ENCODE results near the gene CRISP1.
"Not testable (repeated sequence)": the region's sequence is repeated elsewhere in the genome, so short reads cannot be mapped to it uniquely, and the experiment has no call there.

The CRISP1 gene, protein sequence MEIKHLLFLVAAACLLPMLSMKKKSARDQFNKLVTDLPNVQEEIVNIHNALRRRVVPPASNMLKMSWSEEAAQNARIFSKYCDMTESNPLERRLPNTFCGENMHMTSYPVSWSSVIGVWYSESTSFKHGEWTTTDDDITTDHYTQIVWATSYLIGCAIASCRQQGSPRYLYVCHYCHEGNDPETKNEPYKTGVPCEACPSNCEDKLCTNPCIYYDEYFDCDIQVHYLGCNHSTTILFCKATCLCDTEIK

DNA sequence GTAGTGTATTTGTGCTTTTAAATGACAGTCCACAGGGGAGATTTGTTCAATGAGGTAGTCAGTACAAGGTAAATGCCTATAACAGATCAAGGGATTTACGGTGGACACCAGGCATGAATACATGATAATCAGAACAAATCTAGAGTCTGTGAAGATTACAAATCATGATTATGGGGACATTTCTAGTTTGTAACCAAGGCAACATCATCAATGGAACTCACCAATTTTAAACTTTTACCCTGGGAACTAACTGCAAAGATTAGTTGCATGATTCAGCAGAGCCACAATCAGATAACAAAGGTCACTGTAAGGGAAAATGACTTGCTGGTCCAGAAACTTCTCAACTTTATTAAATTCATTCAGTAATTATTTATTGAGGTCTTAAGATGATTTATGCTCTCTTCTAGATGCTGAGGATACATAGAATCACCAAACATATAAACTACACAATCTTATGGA is at the start of gene CRISP1:
TSS of gene CRISP1 (minus strand) at position 51 of the 459 bp plus-strand sequence. CDS start 9,135 bp downstream, outside the sequence.
- DNase-seq (ENCODE audit: low spot score) (no peak), FAIRE-seq (no peak)

DNA sequence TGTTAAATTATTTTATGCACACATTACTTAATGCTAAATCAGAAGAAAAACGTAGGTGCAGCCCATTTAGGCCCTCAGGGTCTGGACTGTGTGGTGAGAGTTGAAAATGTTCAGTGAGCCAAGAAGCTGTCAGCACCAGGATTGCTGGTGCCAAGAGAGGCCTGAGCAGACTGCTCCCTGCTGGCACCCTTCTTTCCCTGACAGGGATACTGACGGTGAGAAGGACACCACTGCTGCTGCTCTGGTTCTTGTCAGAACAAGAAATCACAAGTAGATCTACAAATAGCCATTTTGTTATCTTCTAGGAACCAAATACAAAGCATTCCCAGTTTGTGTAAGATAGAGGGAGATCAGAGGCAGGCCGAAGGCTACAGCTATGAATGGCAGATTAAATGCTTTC is 48.7 kb upstream of the CRISP1 start:
- FAIRE-seq (no peak), DNase-seq (ENCODE audit: low spot score) (no peak)

DNA sequence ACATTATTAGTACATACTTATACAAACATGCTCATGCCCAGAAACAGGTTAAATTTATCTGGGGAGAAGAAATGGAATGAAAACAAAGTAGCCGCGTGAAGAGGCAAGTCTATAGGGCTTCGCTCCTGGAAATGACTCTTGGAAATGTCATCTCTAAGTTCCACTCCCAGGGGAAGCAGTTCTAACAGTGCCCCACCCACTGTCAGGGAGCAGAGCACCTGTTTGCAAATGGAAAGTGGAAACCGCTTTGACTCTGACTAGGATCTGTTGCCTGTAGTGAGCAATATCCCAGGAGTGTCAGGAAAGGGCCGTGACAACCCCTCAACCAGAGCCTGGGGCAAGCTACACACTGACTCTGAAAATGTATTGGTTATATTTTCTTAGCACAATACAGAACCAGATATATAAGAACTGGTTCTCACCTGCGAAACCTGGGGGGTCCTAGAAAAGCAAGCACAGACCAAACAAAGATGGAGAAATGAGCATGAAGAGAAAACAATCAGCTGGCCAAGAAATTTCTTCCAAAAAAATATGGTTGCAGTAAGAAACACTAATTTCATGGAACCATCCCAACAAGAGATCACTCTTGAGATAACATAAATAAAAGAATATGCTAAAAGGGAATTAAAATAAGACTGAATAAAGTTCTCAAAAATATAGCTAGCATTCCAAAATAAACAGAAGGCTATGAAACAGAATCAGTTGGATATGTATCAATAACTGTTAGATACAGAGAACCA is 47.5 kb upstream of the CRISP1 start:
- DNase-seq (ENCODE audit: low spot score) = no peak
- no peak for FAIRE-seq

DNA sequence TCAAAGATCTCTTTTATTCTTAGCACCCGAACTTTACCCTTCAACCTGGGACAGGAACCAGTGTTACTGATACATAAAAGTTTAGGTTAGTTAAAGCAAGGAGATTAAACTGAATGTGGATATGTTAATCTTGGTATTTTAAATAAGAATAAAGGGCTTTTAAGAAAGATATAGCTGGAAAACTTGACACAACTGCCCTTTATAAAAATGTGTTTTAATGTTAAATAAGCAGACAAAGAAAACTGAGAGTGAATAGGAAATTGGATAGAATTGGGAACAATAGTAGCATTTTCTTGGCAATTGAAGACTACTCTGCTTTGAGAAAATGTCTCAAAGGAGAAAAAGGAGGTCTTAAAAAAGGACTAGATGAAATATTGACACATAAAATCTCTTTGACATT is 45.9 kb upstream of the CRISP1 start:
- DNase-seq (ENCODE audit: low spot score) = no peak
- no peak for FAIRE-seq

DNA sequence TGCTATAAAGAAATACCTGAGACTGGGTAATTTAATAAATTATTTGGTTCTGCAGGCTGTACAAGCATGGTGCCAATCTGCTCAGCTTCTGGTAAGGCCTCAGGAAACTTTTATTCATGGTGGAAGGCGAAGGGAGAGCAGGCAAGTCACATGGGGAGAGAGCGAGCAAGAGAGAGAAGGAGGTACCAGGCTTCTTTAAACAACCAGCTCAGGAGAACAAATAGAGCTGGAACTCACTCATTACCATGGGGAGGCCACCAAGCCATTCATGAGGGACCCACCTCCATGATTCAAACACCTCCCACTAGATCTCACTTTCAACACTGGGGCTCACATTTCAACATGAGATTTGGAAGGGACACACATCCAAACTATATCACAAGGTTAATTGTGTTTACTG is 44.9 kb upstream of the CRISP1 start:
- FAIRE-seq (no peak), DNase-seq (ENCODE audit: low spot score) (no peak)

DNA sequence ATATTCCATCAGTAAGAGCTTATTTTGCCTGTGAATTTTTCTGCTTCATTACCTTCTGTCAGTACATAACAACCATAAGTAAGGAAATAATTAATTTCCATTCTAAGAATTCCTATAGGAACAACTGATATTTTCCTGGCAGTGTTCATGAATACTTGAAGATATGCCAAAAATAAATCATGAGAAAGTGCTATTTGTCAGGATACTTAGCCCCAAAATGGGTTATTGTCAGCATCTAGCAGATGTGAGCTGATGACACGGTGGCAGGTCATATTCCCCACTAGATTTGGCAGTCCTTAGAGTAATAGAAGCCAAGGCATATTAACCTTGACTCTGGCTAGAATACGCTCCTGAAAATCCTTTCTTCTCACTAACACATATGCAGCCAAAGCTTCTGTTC is 43.2 kb upstream of the CRISP1 start:
- FAIRE-seq (no peak), DNase-seq (ENCODE audit: low spot score) (no peak)

DNA sequence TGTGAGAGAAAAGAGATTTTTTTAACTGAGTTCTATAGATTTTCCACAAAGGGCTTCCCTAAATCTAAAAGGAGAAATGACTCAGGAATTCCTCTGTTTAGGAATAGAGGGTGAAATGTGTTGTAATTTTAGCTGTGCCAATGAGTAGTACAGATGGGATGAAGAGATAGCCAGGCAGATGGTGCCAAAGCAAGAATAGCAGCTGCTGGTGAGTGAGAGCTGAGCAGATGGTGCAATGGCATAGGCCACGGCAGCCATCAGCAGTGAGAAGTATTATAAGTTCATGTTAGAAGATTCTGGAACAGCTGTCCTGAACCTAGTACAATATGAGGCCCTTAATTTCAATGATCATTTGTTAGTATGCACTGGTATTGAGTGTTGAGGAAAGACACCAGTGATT is 40.2 kb upstream of the CRISP1 start:
- DNase-seq (ENCODE audit: low spot score) (no peak), FAIRE-seq (no peak)

DNA sequence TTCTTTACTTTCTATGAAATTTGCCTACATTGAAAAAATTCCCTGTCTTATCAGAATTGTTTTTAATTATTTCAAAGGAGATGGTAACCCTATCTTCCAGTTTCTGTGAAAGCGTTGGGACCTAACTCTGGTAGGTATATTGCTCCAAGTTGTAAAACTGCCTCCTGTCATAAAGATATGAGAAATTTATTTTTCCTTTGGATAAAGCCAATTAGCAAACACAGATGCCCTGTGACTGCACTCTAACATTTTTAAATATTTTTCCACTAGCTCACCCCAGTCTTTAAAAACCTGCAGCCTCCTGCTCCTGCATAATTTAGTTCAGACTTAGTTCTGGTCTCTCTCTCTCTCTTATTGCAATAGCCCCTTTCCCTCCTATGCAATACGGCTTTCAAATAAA is 39.0 kb upstream of the CRISP1 start:
- DNase-seq (ENCODE audit: low spot score) (no peak), FAIRE-seq (no peak)

DNA sequence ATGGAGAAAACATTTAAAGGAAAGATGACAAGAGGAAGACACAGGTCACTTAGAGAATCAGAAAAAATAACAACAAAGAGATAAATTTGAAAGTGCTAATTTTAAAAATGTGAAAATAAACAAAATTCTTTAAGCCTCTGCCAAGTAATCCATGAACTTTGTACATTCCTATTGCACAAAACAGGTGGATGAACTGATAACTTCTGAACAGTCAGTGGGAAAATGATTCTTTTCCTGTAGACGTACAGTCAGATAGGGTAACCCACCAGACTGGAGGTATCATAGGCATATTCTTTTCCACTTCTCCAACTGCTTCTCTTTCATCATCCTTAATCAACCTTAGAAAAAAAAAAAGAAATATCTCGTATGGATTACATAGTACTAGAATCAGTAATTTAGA is 36.5 kb upstream of the CRISP1 start:
- DNase-seq (ENCODE audit: low spot score) (no peak), FAIRE-seq (no peak)

DNA sequence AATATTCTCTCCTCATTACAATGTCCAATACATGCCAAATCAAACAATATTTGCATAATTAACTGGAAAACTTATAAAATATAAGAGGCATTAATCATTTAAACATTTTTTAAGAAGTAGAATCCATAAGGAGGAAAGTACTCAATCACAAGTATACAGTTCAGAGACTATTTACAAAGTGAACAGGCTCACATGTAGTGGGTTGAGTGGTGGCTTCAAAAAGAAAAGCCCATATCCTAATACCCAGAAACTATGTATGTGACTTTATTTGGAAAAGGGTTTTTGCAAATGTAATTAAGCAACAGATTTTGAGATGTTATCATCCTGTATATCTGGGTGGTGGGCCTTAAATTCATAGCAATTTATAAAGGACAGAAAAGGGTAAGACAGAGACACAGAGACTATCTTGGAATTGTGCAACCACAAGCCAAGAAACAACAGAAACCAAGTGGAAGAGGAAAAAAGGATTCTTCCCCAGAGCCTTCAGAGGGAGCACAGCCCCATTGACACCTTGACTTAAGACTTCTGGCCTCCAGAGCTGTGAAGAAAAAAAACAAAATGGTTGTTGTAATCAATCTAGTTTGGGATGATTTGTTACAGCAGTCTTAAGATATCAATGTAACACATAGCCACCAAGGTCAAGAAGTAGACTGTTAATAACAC is 32.7 kb upstream of the CRISP1 start:
- FAIRE-seq (no peak), DNase-seq (ENCODE audit: low spot score) (no peak)

DNA sequence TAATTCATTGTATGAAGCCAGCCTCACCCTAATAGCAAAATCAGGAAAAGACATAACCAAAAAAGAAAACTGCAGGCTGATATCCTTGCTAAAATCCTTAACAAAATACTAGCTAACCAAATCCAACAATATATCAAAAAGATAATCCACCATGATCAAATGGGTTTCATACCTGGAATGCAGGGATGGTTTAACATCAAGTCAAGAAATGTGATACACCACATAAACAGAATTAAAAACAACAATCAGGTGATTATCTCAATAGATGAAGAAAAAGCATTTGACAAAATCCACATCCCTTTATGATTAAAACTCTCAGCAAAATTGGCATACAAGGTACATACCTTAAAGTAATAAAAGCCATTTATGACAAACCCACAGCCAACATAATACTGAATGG is 29.2 kb upstream of the CRISP1 start:
- DNase-seq (ENCODE audit: low spot score) = not testable (repeated sequence)

DNA sequence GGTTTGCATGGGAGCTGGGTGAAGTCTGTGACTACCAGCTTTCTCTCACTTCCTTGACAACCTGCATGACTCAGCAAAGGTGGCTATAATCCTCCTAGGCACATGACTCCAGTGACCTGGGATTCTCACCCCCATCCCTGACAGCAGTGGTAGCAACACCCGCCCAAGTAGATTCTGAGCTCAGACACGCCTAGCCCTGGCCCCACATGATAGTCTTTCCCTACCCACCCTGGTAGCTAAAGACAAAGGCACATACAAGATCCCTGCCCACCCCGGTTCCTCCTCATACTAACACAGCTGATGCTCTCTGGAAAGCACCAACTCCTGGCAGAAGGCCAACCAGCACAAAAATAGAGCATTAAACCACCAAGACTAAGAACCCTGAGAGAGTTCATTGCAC is 25.9 kb upstream of the CRISP1 start:
- FAIRE-seq (no peak), DNase-seq (ENCODE audit: low spot score) (no peak)

More for the DNA sequence above, 29.2 kb upstream of the CRISP1 start:
- not testable (repeated sequence) for FAIRE-seq

DNA sequence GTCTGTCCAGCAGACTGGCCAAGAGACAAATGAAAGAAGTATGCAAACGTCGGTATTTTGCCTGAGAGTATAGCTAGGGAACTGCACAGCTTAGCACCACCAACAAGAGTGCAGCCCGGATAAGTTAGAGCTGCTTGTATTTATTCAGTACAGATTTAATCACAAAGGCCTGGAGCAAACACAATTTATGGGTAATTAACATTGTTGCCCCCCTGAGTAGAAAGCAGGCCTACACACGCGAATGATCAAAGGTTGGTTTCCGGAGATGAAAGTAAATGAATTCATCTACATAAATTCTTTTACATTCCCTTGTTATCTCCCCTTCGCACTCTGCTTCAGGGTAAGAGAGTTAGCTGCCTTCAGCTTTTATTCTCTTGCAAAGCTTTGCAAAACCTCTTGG is 24.7 kb upstream of the CRISP1 start:
- no peak for DNase-seq (ENCODE audit: low spot score)
- no peak for FAIRE-seq

DNA sequence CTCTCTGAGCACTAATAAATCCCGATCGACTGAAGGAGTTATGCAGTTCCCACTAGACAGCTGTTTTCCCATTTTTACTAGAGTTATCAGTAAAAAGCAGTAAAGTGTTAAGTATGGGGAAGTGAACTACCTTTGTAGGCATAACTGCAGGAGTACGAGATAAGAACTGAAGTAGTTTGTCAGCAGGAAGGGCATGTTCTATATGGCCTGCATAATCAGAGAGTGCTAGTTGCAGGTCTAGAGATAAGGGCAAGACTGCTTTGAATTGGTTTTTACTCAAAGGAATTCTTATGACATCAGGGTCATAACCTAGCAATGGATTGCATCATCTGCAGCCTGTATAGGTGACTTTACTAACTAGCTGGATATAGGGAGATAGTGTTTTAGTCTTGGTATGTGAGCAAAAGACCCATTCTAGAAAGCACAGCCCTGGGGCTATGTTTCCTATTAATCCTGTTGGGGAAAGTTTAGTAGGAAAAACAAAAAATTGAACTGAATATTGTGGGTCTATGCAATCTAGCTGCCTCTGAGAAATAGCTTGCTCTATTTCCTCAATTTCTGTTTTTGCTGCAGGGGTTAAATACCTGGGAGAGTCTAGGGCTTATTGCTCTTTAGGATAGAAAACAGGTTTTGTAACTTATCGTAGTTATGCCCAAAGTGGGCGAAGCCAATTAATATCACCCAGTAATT is 22.6 kb upstream of the CRISP1 start:
- DNase-seq (ENCODE audit: low spot score) (no peak), FAIRE-seq (no peak)

DNA sequence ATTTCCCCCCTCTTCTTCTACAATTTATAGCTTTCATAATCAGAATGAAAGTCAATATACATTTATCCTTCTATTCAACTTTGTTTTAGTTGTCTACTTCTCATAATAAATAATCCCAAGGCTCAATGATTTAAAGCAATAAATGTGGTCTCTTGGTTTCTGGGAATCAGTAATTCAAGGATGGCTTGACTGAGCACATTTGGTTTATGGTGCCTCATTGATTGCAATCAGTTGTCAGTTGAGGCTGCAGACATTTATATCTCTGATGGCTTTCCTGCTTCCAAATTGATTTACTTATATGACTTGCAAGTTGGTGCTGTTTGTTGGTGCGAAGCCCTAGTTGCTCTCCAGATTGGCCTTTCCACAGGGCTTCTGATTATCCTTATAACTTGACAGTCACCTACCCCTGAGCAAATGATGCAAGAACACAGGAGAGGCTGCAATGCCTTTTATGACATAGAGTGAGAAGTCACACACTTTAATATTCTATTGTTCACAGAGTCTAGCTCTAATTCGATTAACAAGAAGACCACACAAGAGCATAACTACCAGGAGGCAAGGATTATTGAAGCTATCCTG is 2.7 kb upstream of the CRISP1 start:
- FAIRE-seq = no peak
- no peak for DNase-seq (ENCODE audit: low spot score)

DNA sequence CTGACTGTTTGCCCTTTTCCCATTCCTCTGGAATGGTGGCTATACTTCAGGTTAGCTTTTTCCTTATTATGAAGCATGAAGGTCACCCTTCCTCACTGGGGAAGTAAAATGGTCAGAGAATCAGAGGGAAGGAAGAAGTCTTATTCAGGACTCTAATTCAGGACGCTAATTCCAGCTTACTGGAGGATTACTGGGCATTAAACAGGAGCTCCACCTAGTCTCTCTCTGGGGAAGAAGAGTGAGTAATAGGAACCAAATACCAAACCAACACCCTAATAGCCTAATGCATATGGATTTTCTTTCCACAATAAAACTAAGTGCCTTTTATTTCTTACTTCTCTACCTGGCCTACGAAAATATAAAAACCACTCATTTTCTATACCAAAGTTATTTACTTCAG is 10.1 kb downstream of the CRISP1 start:
- FAIRE-seq (no peak), DNase-seq (ENCODE audit: low spot score) (no peak)

DNA sequence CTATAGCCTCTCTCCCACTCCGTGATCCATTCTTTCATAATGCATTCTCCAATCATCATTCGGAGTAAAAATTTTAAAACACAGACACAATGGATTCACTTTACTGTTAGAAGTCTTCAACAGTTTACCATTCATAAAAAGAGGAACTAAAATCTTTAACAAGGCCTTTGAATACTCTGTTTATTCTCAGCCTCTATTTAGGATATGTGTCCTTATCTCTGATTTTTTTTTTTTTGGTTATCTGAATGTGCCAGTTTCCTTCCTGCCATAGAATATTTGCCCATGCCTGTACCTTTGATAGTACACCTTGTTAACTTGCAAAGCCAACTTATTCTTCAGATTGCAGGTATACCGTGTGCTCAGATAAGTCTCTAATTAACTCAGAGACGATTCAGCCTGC is 11.1 kb downstream of the CRISP1 start:
- FAIRE-seq = no peak

DNA sequence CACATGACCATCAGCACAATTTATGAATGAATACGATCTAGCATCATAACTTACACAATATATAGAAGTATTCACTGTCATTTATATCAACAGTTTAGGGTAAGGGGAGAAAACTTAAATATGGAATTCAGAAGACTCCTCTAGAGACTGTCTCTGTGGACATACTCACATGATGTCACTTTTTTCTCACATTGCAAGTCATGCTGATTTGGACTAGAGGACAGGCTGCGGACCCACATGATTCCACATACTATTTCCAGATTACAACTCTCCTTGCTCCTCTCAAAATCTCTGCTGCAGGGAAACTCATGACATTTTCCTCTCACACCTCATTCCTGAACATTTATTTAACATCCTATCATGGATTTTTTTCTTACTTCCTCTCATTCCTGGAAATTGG is 13.4 kb downstream of the CRISP1 start:
- DNase-seq (ENCODE audit: low spot score) (no peak), FAIRE-seq (no peak)

More for the DNA sequence above, 11.1 kb downstream of the CRISP1 start:
- DNase-seq (ENCODE audit: low spot score) = no peak

DNA sequence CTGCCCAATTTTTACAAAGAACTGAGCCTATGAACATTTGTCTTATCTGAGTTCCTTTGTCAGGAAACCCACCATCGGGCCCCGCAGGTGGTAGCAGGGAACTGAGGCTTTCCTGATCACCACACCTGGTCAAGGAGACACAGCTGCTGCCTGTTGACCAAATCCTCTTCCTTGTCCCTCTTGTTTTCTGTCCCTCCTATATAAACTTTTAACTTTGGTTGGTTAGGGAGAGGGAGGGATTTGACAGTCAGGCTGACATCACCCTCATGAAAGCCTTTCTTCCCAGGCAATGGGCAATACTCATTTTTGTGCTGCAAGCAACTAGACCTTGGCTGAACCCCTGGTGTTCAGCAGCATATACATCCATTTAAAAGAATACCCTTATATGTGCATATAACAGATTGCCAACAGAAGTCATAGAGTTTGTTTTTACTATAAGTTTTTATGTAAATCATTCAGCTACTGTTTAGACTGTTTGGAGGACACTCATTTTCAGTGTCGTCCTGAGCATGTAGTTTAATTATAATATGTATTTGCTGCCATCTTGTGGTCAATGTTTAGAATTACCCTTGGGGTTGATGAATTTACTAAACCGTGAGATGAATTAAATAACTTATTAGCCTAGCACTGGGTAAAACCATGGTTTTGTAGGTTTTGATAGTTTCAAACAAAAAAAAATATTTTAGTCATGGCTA is 17.0 kb downstream of the CRISP1 start:
- no peak for FAIRE-seq
- DNase-seq (ENCODE audit: low spot score) = peak; percentile 43

DNA sequence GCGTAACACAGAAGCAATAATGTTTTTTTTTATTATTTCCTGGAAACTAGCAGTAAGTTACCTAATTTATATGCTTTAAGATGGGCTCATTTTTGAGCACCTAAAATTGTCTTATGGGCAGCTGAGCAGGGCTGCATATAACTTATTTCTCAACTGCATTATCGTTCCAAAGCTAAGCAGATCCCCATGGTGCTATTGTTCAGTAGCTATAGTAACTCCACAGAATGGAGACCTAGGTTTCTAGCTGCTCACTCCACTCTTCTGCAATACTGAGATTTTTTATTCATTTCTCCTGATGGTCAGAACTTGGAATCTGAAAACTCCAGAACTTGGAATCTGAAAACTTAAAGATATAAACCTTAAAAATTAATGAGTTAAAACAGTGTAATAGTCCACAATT is 18.7 kb downstream of the CRISP1 start:
- FAIRE-seq = no peak

DNA sequence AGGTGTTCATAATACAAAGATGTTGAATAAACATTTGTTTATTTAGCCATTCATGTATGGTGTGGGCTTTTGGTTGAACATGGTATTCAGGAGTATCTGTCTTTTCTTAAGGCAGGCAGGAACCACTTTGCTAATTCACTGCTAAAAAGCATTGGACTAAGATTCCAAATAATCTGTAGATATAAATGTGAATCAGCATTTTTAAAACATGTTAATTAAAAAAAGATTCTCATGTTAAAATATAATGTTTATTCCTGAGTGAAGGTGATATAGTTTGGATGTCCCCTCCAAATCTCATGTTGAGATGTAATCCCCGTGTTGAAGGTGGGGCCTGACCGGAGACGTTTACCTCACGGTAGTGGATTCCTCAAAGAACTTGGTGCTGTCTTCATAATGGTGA is 19.3 kb downstream of the CRISP1 start:
- FAIRE-seq = no peak
- DNase-seq (ENCODE audit: low spot score) = no peak

More for the DNA sequence above, 18.7 kb downstream of the CRISP1 start:
- no peak for DNase-seq (ENCODE audit: low spot score)
